Effector memory CD8-positive, alpha-beta T cell (primary cell): ENCODE results near the gene DIO3.
"Not testable (repeated sequence)": the region's sequence is repeated elsewhere in the genome, so short reads cannot be mapped to it uniquely, and the experiment has no call there.

Experiments
- ATAC-seq: fragments of 150-1000 bp; cut with Tn5 transposase; replicated peaks from 2 replicates; pipeline ENCODE4 v1.10.0; 2021; ENCODE audit warnings: mild to moderate bottlenecking, moderate library complexity
- DNase-seq, 3 experiments: peaks; one replicate each; pipeline ENCODE4 v3.0.0; 2021
- H3K27ac Mint-ChIP-seq, 2 donors: one replicate each; pipeline ENCODE4 v1.8.0; 2022; ENCODE audit warnings: mild to moderate bottlenecking in 2 of 2, mixed read lengths in 2 of 2, moderate library complexity in 2 of 2
- H3K27me3 Mint-ChIP-seq, 2 donors: one replicate each; pipeline ENCODE4 v1.8.0; 2022; ENCODE audit warnings: mixed read lengths in 2 of 2
- H3K36me3 Mint-ChIP-seq: one replicate; pipeline ENCODE4 v1.8.0; 2022; ENCODE audit warnings: mild to moderate bottlenecking, moderate library complexity, mixed read lengths; ENCODE audit not compliant: insufficient read depth
- H3K4me1 Mint-ChIP-seq, 2 donors: one replicate each; pipeline ENCODE4 v1.8.0; 2022; ENCODE audit warnings: low read depth in 2 of 2, mixed read lengths in 2 of 2
- H3K4me3 Mint-ChIP-seq, 2 donors: one replicate each; pipeline ENCODE4 v1.8.0; 2022; ENCODE audit warnings: mild to moderate bottlenecking in 2 of 2, mixed read lengths in 2 of 2, moderate library complexity in 2 of 2
- H3K9me3 Mint-ChIP-seq, 2 donors: one replicate each; pipeline ENCODE4 v1.8.0; 2022; ENCODE audit warnings: mixed read lengths in 2 of 2

DIO3 gene

GRCh38 chr14:101547961-101548669, 13.2 kb upstream of the DIO3 start:
- Mint-ChIP-seq H3K36me3 (peaks cover 4% of the 10 kb centered on the region), H3K27ac (no peak overlapping the region), H3K9me3 (peaks cover 0 to 6% of the 10 kb centered on the region in 2 donors), H3K4me1 (peaks cover 2 to 3% of the 10 kb centered on the region in 2 donors), H3K27me3 (peaks cover 26 to 56% of the 10 kb centered on the region in 2 donors), H3K4me3 (no peak overlapping the region)
- DNase-seq, result no peak
- no peak for ATAC-seq

- peaks cover 32 to 62% of the 10 kb centered on the region in 2 donors for H3K27me3 Mint-ChIP-seq
- ATAC-seq (no peak), DNase-seq (no peak)
- peaks cover 4% of the 10 kb centered on the region for H3K36me3 Mint-ChIP-seq
- no peak overlapping the region for H3K27ac Mint-ChIP-seq
- H3K9me3 Mint-ChIP-seq, result peaks cover 0 to 6% of the 10 kb centered on the region in 2 donors
- H3K4me1 Mint-ChIP-seq, result peaks cover 2 to 3% of the 10 kb centered on the region in 2 donors
- H3K4me3 Mint-ChIP-seq, result no peak overlapping the region
Observed at GRCh38 chr14:101548710-101549109, 12.6 kb upstream of the DIO3 start.

GRCh38 chr14:101549154-101549553, 12.1 kb upstream of the DIO3 start:
- Mint-ChIP-seq H3K27me3 (peaks cover 36 to 67% of the 10 kb centered on the region in 2 donors), H3K9me3 (peaks cover 0 to 2% of the 10 kb centered on the region in 2 donors)

GRCh38 chr14:101550202-101550912, 10.9 kb upstream of the DIO3 start:
- H3K4me3 Mint-ChIP-seq, ATAC-seq: not testable (repeated sequence)

More at GRCh38 chr14:101549154-101549553, 12.1 kb upstream of the DIO3 start:
- peaks cover 4% of the 10 kb centered on the region for H3K36me3 Mint-ChIP-seq
- no peak for DNase-seq
- ATAC-seq, result no peak
- H3K4me1 Mint-ChIP-seq, result peaks cover 2 to 3% of the 10 kb centered on the region in 2 donors
- no peak overlapping the region for H3K27ac Mint-ChIP-seq
- no peak overlapping the region for H3K4me3 Mint-ChIP-seq

GRCh38 chr14:101551729-101552595, 9.3 kb upstream of the DIO3 start:
- H3K4me1 Mint-ChIP-seq, result peaks cover under 1 to 2% of the 10 kb centered on the region in 2 donors
- no peak overlapping the region for H3K4me3 Mint-ChIP-seq
- H3K27me3 Mint-ChIP-seq, result peaks cover 48 to 82% of the 10 kb centered on the region in 2 donors
- H3K36me3 Mint-ChIP-seq, result peaks cover 4% of the 10 kb centered on the region
- no peaks in the 10 kb centered on the region for H3K9me3 Mint-ChIP-seq
- H3K27ac Mint-ChIP-seq, result no peak overlapping the region
- DNase-seq (no peak), ATAC-seq (no peak)

More at GRCh38 chr14:101550202-101550912, 10.9 kb upstream of the DIO3 start:
- H3K9me3 Mint-ChIP-seq, H3K36me3 Mint-ChIP-seq, H3K27ac Mint-ChIP-seq, H3K4me1 Mint-ChIP-seq, DNase-seq: not testable (repeated sequence)
- peaks cover 42 to 79% of the 10 kb centered on the region in 2 donors for H3K27me3 Mint-ChIP-seq

- Mint-ChIP-seq H3K27ac (no peak overlapping the region), H3K4me3 (no peak overlapping the region), H3K9me3 (no peaks in the 10 kb centered on the region), H3K36me3 (no peaks in the 10 kb centered on the region), H3K4me1 (peaks cover 0 to 2% of the 10 kb centered on the region in 2 donors), H3K27me3 (peaks cover 55 to 90% of the 10 kb centered on the region in 2 donors)
- ATAC-seq (no peak), DNase-seq (no peak)
Observed at GRCh38 chr14:101552786-101553231, 8.5 kb upstream of the DIO3 start.

GRCh38 chr14:101553393-101553792, 7.9 kb upstream of the DIO3 start:
- DNase-seq, result no peak
- H3K27me3 Mint-ChIP-seq, result peaks cover 59 to 92% of the 10 kb centered on the region in 2 donors
- H3K9me3 Mint-ChIP-seq, result no peaks in the 10 kb centered on the region
- H3K36me3 Mint-ChIP-seq, result no peaks in the 10 kb centered on the region
- ATAC-seq, result no peak
- H3K27ac Mint-ChIP-seq, result no peak overlapping the region
- H3K4me3 Mint-ChIP-seq, result no peak overlapping the region
- peaks cover 0 to 2% of the 10 kb centered on the region in 2 donors for H3K4me1 Mint-ChIP-seq

GRCh38 chr14:101553931-101554330, 7.4 kb upstream of the DIO3 start:
- Mint-ChIP-seq H3K27me3 (peaks cover 65 to 92% of the 10 kb centered on the region in 2 donors), H3K27ac (no peak overlapping the region), H3K4me1 (peaks cover 0 to 2% of the 10 kb centered on the region in 2 donors), H3K9me3 (no peaks in the 10 kb centered on the region), H3K4me3 (no peak overlapping the region), H3K36me3 (no peaks in the 10 kb centered on the region)
- DNase-seq, result no peak
- ATAC-seq, result no peak

GRCh38 chr14:101554991-101555668, 6.2 kb upstream of the DIO3 start:
- Mint-ChIP-seq H3K4me3 (no peak overlapping the region), H3K27ac (no peak overlapping the region), H3K27me3 (peaks cover 54 to 83% of the 10 kb centered on the region in 2 donors), H3K4me1 (peaks cover 0 to 2% of the 10 kb centered on the region in 2 donors), H3K36me3 (no peaks in the 10 kb centered on the region), H3K9me3 (no peaks in the 10 kb centered on the region)
- no peak for ATAC-seq
- no peak for DNase-seq

- H3K36me3 Mint-ChIP-seq, H3K4me3 Mint-ChIP-seq, ATAC-seq, H3K27ac Mint-ChIP-seq, DNase-seq, H3K4me1 Mint-ChIP-seq, H3K9me3 Mint-ChIP-seq: not testable (repeated sequence)
- peaks cover 48 to 78% of the 10 kb centered on the region in 2 donors for H3K27me3 Mint-ChIP-seq
Observed at GRCh38 chr14:101555669-101556043, 5.6 kb upstream of the DIO3 start.

- no peak for DNase-seq
- Mint-ChIP-seq H3K27me3 (peaks cover 46 to 74% of the 10 kb centered on the region in 2 donors), H3K9me3 (no peaks in the 10 kb centered on the region), H3K4me1 (peaks cover 0 to 2% of the 10 kb centered on the region in 2 donors), H3K4me3 (no peak overlapping the region), H3K27ac (no peak overlapping the region), H3K36me3 (no peaks in the 10 kb centered on the region)
- ATAC-seq, result no peak
Observed at GRCh38 chr14:101556131-101556530, 5.2 kb upstream of the DIO3 start.

GRCh38 chr14:101556566-101557320, 4.6 kb upstream of the DIO3 start:
- DNase-seq (no peak), ATAC-seq (no peak)
- Mint-ChIP-seq H3K36me3 (no peaks in the 10 kb centered on the region), H3K27me3 (peaks cover 49 to 72% of the 10 kb centered on the region in 2 donors), H3K9me3 (no peaks in the 10 kb centered on the region), H3K27ac (no peak overlapping the region), H3K4me1 (no peaks in the 10 kb centered on the region), H3K4me3 (no peak overlapping the region)
